Kidney (tissue), 14 donors: ENCODE data around the gene DOP1B. TPM values are rescaled to one million over a fixed set of nuclear protein-coding genes. Genes with fewer than 3 reads are reported as not detected.
A peak's percentile ranks its signal among the peaks of the same experiment; 100 is the strongest.

Source experiments
- DNase-seq, 5 donors: peaks; one replicate each; pipeline ENCODE4 v3.0.0-alpha.2; 2013 to 2020
- FAIRE-seq: peaks from 2 replicates; lab custom pipeline; 2012; peaks lifted over from hg19 to GRCh38; lab: Jason Lieb, UNC
- H3K27ac ChIP-seq, 2 donors: one replicate each; pipeline ENCODE4 v1.7.0; 2013; ENCODE audit warnings: low read depth in 2 of 2, low read length in 2 of 2, inconsistent platforms in 1 of 2
- H3K27me3 ChIP-seq: one replicate; pipeline ENCODE4 v1.7.1; 2013; ENCODE audit warnings: low read length, inconsistent platforms; ENCODE audit not compliant: control insufficient read depth, insufficient read depth
- H3K36me3 ChIP-seq, 3 donors: one replicate each; pipeline versions ENCODE4 v1.7.0 to v1.7.1; 2013; ENCODE audit warnings: low read length in 3 of 3, control low read depth in 1 of 3, inconsistent platforms in 1 of 3; ENCODE audit not compliant: insufficient read depth in 3 of 3, control insufficient read depth in 2 of 3
- H3K4me1 ChIP-seq, 3 donors: one replicate each; pipeline versions ENCODE4 v1.7.0 to v1.7.1; 2013; ENCODE audit warnings: low read length in 3 of 3, inconsistent platforms in 1 of 3, low read depth in 1 of 3; ENCODE audit not compliant: control insufficient read depth in 2 of 3, insufficient read depth in 2 of 3
- H3K4me3 ChIP-seq, 3 donors: one replicate each; pipeline versions ENCODE4 v1.7.0 to v1.8.1; 2013; ENCODE audit warnings: low read length in 3 of 3, control low read depth in 1 of 3, inconsistent platforms in 1 of 3
- H3K9ac ChIP-seq, 3 donors: one replicate each; pipeline versions ENCODE4 v1.7.0 to v1.7.1; 2013; ENCODE audit warnings: low read length in 3 of 3, control low read depth in 1 of 3, inconsistent platforms in 1 of 3
- H3K9me3 ChIP-seq, 3 donors: one replicate each; pipeline versions ENCODE4 v1.7.0 to v1.7.1; 2013; ENCODE audit warnings: low read length in 3 of 3, control low read depth in 1 of 3, inconsistent platforms in 1 of 3; ENCODE audit not compliant: control insufficient read depth in 2 of 3, insufficient read depth in 1 of 3
- CTCF ChIP-seq: IDR thresholded peaks from 3 replicates; pipeline ENCODE4 v1.5.1; 2012; ENCODE audit warnings: mild to moderate bottlenecking, moderate library complexity, borderline replicate concordance; ENCODE audit not compliant: insufficient read depth; ENCODE audit errors: extremely low read depth
- intact Hi-C: fragments of 100-400 bp; cut with DNase I; formaldehyde crosslinking; loops from one replicate; pipeline ENCODE4 v1.11.1; 2022
- polyA plus RNA-seq: library from polyadenylated mRNA; stranded (reverse); fragments of 350-450 nt; fragmentation: Illumina TruSeq; extraction: RNeasy Lipid Tissue Mini Kit (QIAGEN cat#74804); gene quantifications from one replicate; pipeline ENCODE4 v1.2.3, GENCODE V29; 2014; ENCODE audit warnings: low read depth, low replicate concordance; ENCODE audit not compliant: insufficient read depth
- total RNA-seq: library from RNA; stranded (reverse); fragmentation: NEBNext Ultra II Directional; extraction: Animal tissue kit (Norgen Biotek cat#: 25700); gene quantifications from one replicate; pipeline ENCODE4 v1.2.1, GENCODE V29; 2021
- donor health status: control.
- donor health status: control.
- donor health status: control.
- donor health status: control.
- donor health status: control.
- donor health status: DM: yes; HTN: yes; CAD: no.
- donor health status: Normal renal cell carcinoma (clear cell type).

The DOP1B gene
- total and polyA plus RNA-seq, 2 donors from 2014 or later, result 1.2 to 19.2 TPM

- TF ChIP-seq CTCF, result no peak
- Histone ChIP-seq H3K9ac (no peak overlapping the region), H3K4me1 (peaks cover 0 to 2% (median 0%) of the 10 kb centered on the region in 3 donors), H3K27ac (no peak overlapping the region), H3K36me3 (no peaks in the 10 kb centered on the region), H3K4me3 (no peak overlapping the region), H3K9me3 (no peaks in the 10 kb centered on the region), H3K27me3 (no peaks in the 10 kb centered on the region)
- DNase-seq (no peak), FAIRE-seq (no peak)
- intact Hi-C loops, result no loop called here
Observed at GRCh38 chr21:36126621-36127110, 30.0 kb upstream of the DOP1B start.

GRCh38 chr21:36127250-36127904 is 29.2 kb upstream of the DOP1B start:
- FAIRE-seq (no peak), DNase-seq (peak in 1 of 5 donors; percentile 18)
- H3K27me3 ChIP-seq, result no peaks in the 10 kb centered on the region
- no peak for TF ChIP-seq CTCF
- peaks cover 0 to 2% (median 0%) of the 10 kb centered on the region in 3 donors for H3K4me1 ChIP-seq
- H3K9ac ChIP-seq, result no peak overlapping the region
- H3K36me3 ChIP-seq, result no peaks in the 10 kb centered on the region
- no peaks in the 10 kb centered on the region for H3K9me3 ChIP-seq
- intact Hi-C loops, result no loop called here
- no peak overlapping the region for H3K4me3 ChIP-seq
- no peak overlapping the region for H3K27ac ChIP-seq

- intact Hi-C loops, result no loop called here
- no peak overlapping the region for H3K27ac ChIP-seq
- FAIRE-seq (no peak), DNase-seq (peak in 1 of 5 donors; percentile 11)
- H3K4me3 ChIP-seq, result no peak overlapping the region
- H3K27me3 ChIP-seq, result no peaks in the 10 kb centered on the region
- peaks cover 0 to 2% (median 0%) of the 10 kb centered on the region in 3 donors for H3K4me1 ChIP-seq
- no peak overlapping the region for H3K9ac ChIP-seq
- H3K36me3 ChIP-seq, result no peaks in the 10 kb centered on the region
- no peak for TF ChIP-seq CTCF
- no peaks in the 10 kb centered on the region for H3K9me3 ChIP-seq
Observed at GRCh38 chr21:36127977-36128376, 28.6 kb upstream of the DOP1B start.
